ENCODE results near the gene MSLN.
A peak's percentile ranks its signal among the peaks of the same experiment; 100 is the strongest.
"Not testable (repeated sequence)": the region's sequence is repeated elsewhere in the genome, so short reads cannot be mapped to it uniquely, and the experiment has no call there.

Gene MSLN

DNA sequence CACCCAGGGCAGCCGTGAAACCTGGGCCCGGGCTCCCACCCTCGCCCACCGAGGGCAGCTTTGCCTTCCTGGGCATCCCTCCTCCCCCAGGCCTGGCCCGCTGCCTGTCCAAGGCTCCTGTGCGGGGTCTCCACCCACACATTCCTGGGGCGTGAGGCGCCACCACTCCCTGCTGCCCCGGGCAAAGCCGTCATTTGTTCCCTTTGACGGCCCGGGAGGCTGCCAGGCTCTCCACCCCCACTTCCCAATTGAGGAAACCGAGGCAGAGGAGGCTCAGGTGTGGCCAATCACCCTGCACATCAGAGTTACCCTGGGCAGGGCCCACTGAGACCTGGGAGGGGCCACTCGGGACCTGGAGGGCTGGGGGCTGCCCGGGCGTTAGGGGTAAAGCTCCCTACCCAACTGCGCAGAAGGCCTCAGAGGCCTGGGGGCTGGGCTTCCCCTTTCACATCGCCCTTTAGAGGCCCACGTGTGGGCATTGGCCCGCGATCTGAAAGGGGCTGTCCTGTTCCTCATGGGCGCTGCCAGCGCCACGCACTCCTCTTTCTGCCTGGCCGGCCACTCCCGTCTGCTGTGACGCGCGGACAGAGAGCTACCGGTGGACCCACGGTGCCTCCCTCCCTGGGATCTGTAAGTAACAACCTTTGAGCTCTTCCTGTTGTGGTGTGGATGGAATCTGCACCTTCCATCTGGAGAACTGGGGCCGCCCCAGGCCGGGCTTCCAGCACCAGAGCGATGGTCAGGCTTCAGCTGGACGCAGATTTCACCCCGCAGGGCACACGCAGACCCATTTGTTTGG lies at the start of gene MSLN:
MSLN (plus strand) TSS at position 190 of the 799 bp plus-strand sequence. CDS start 1,947 bp downstream, outside the sequence.
- no peak for DNase-seq

DNA sequence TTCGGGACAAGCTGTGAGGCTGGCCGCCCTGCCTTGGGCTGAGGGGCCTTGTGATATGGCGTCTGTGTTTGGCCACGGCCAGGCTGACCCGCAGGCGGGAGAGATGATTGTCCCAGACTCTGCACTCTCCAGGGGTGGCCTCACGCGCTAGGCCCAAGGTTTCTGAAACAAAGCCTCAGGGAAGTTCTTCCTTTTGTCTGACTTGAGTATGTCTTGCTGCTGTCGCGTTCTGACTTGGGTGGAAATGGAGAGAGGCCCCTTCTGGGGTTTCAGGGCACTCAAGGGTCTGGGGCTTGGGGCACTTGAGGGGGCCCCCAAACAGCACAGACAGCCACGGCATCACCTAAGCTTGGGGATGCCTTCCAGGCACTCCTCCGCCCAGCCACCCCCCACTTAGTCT lies 49.5 kb upstream of the MSLN start:
- DNase-seq, result no peak

- DNase-seq, result no peak
Measured at GRCh38 chr16:711548-712320, 48.8 kb upstream of the MSLN start.

- not testable (repeated sequence) for DNase-seq
Measured at GRCh38 chr16:712740-713250, 47.7 kb upstream of the MSLN start.

DNA sequence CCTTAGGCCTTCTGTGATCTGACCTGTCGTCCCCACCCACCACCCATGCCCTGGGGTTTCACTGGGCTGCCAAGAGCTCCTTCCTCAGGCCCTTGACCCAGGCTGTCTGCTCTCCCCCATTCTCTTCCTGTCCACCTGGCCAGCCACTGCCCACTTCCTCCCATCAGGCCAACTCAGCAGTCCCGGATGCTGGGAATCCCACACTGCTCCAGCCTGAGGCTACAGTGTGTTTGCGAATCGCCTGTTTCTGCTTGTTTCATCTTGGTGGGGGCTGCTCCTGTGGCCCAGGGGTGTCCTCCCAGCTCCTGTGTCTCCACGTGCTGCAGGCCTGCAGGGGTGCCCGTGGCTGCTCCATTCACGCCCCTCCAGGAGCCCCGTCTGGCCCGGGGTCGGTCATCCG lies 46.5 kb upstream of the MSLN start:
- no peak for DNase-seq

GRCh38 chr16:714558-715476 lies 45.7 kb upstream of the MSLN start, which contains the start of gene METRN:
TSS of gene METRN (plus strand) at chr16:715118. CDS start at chr16:715290, 172 bp downstream.
- peak; percentile 82 for DNase-seq

DNA sequence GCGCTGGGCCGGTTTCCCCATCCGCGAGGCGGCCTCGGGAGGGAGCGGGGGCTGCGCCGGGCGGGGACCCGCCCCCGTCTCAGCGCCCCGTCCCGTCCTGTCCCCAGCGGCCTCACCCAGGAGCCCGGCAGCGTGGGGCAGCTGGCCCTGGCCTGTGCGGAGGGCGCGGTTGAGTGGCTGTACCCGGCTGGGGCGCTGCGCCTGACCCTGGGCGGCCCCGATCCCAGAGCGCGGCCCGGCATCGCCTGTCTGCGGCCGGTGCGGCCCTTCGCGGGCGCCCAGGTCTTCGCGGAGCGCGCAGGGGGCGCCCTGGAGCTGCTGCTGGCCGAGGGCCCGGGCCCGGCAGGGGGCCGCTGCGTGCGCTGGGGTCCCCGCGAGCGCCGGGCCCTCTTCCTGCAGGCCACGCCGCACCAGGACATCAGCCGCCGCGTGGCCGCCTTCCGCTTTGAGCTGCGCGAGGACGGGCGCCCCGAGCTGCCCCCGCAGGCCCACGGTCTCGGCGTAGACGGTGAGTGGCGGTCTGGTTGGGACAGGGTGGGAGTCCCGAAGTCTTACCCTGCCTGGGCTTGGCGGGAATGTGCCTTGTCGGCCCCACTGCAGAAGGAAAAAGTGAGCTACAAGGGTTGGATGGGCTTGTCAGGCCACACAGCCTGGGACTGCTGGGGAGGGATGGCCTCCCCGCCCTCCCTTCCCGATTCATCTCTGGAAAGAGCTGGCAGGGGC lies 44.9 kb upstream of the MSLN start:
- peak; percentile 21 for DNase-seq

DNA sequence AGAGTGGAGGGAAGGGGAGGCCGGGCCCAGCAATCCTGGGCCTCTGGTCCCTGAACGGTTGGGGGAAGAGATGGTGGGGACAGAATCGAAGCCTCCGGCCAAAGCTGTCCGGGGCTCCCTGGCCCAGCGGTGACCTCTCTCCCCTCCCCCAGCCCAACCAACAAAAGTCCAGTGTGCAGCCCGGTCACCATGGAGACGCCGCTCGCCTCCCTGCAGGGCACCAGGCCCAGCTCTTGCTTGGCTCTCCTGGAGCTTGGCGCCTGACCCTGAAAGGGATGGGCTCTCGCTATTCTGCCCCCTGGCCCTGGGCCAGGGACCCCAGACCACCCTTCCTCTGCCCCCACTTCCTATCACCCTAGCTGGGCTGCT lies 44.4 kb upstream of the MSLN start:
- no peak for DNase-seq

GRCh38 chr16:716768-717325 lies 43.7 kb upstream of the MSLN start:
- peak; percentile 39 for DNase-seq

GRCh38 chr16:717450-718245 lies 42.9 kb upstream of the MSLN start:
- DNase-seq, result peak; percentile 69

DNA sequence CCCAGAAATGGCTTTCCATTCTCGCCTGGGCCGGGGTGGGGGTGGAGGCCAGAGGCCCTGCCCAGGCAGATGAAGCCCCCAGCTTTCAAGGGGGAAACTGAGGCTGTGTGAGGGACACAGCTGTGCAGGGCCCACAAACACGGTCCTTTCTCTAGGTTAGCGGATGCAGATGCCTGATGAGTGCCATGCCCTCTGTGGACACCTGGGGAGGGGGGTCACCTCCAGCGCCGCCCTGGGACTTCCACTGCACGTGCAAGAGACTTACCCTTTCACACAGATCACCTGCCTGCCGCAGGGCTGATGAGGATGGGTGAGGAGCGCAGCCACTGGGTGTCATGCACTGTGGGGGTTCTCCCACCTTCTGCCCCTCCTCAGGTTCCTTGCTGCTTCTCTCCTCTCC lies 42.1 kb upstream of the MSLN start:
- DNase-seq, result no peak

DNA sequence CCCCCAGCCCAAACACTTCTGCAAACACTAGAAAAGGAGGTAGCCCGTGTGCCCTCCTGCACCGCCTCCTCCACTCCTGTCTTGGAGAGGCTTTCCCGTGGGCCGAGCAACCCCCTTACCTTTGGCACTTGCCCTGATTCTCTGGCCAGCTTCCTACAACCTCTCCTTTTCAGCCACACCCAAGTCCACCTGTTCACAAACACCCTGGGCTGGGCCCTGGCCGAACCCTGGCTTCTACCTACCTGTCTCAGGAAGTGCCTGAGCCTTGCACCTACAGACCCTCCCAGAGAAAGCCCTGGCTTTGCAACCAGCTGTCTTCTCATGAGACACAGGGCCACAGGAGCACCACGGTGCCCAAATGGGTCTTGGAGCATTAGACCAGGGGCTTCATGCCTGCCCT lies 41.6 kb upstream of the MSLN start:
- no peak for DNase-seq

DNA sequence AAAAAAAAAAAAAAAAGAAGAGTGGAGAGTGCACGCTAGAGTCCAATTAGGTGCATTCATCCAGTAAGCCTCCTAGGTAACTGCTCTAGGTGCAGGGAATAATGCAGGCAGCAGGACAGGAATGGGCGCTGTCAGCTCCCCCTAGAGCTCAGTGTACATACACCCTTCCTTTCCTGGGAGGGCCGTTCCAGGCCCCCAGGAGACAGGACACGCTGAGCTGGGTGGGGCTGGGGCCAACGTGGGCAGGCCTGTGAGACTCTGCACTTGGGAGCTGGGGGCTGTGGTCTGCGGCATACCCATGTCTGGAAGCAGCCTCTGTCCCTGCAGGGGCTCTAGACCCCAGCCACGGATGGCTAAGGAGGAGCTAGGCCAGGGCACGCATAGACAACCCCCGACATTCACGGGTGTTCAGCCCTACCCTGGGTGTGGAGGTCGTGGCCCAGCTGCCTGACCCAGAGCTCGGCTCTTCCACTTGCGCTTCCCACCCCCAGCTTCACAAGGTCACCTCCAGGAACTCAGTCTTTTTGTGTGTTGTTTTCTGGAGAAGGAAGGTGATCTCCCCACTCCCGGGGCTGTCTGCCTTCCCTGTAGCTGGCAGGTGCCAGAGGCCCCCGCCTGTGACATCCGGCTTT lies 40.6 kb upstream of the MSLN start:
- peak; percentile 81 for DNase-seq

GRCh38 chr16:720447-720989 lies 40.0 kb upstream of the MSLN start:
- DNase-seq, result peak; percentile 86

DNA sequence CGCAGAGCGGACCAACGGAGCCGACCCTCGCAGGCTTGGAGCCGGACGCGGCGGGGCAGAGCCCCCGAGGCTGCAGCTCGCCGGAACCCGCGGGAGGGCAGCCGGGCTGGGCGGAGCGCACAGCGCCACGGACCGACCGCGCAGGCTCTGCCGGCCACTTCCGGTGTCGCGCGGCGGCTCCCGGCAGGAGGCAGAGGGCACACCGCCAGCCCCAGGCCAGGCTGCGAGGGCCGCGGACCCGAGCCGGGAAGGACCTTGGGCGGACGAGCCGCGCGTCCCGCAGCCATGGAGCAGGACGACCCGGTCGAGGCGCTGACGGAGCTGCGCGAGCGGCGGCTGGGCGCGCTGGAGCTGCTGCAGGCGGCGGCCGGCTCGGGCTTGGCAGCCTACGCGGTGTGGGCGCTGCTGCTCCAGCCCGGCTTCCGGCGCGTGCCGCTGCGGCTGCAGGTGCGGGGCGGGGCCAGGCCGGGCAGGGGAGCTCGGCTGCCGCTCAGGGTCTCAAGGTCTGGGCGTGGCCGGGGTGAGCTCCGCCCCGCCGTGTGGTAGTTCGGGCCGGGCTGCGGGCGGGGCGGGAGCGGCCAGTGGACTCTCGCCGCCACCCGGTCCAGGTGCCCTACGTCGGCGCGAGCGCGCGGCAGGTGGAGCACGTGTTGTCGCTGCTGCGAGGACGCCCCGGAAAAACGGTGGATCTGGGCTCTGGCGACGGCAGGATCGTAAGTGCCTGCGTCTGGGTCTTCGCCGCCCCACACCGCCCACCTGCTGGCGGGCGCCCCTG lies 39.4 kb upstream of the MSLN start, which contains the start of gene ANTKMT:
ANTKMT (plus strand) TSS at position 157 of the 775 bp plus-strand sequence; CDS start at position 286, 129 bp downstream.
- peak; percentile 87 for DNase-seq

GRCh38 chr16:721765-722540 lies 38.6 kb upstream of the MSLN start:
- DNase-seq, result no peak

GRCh38 chr16:722835-723633 lies 37.5 kb upstream of the MSLN start:
- DNase-seq, result no peak

Measured in NCI-H2171 (cell line).